Activated CD8-positive, alpha-beta memory T cell treated with anti-CD3 and anti-CD28 coated beads for 1 hour (primary cell): ENCODE measurements around the gene LY6G6D.

Experiments used
- DNase-seq, 2 donors: peaks; one replicate each; pipeline ENCODE4 v3.0.0-alpha.2; 2020; ENCODE audit warnings: low read depth in 1 of 2; ENCODE audit errors: extremely low read depth in 1 of 2

LY6G6D gene

DNA sequence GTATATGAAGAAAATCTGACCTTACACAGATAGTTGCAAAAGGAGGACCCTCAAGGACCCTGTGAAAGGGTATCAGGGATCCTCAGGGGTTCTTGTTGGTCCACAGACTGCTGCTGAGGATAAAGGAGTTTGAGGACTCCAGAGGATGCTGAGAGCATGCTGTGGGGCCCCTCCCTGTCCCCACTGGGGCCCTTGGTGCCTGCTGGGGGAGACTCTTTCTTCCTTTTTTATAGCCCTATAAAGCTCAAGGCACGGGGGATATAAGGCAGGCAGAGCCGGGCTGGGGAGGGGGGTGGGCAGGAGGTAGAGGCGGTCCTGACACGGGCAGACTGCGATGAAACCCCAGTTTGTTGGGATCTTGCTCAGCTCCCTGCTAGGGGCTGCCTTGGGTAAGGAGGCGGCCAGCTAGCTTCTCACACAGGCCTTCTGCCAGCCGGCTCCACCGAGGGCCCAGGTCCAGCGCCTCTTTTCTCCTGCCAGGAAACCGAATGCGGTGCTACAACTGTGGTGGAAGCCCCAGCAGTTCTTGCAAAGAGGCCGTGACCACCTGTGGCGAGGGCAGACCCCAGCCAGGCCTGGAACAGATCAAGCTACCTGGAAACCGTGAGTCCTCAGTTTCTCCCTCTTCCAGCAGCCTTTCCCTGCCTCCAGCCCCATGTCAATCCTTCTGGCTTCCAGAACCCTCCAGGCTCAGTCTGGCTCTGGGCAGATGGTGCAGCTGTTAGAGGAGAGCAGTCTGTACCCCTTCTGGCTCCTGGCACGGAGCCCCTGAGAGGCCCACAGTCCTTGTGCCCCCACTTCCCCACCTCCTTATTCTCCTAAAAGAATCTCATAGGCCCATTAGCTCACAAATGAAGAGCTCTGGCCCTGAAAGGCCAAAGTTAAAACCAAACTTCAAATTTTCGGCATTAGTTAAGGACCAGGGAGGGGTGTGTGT is at the start of gene LY6G6D:
TSS of gene LY6G6D (plus strand) at position 327 of the 937 bp plus-strand sequence. CDS start at position 335, 8 bp downstream.
- no peak for DNase-seq

DNA sequence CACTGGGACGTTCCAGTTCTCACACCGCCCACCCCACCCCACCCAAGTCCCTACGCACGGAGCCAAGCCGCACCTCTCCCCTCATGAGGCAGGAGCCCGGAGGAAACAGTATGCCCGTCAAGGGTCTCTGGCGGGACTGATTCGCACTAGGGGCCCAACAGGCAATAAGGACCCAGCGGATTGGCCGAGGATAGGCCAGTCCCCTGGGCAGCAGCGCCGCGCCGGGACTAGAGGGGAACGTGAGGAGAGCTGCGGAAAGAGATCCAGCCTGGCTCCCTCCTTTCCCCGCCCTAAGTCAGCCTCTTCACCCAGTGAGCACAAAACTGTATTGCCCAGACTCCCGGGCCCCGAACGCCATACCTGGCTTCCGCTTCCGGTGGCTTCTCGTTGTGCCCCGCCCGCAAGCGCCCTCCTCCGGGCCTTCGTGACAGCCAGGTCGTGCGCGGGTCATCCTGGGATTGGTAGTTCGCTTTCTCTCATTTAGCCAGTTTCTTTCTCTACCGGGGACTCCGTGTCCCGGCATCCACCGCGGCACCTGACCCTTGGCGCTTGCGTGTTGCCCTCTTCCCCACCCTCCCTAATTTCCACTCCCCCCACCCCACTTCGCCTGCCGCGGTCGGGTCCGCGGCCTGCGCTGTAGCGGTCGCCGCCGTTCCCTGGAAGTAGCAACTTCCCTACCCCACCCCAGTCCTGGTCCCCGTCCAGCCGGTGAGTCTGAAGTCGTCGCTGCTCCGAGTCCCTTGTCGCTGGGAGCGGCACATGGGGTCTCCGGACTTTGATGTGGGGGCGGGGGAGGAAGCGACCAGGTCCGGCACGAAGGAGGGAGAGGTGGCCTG is 49.4 kb upstream of the LY6G6D start, which contains the start of gene CSNK2B:
TSS of gene CSNK2B (plus strand) at position 580 of the 836 bp plus-strand sequence. CDS start 752 bp downstream, outside the sequence.
- peak; percentile 96 for DNase-seq

DNA sequence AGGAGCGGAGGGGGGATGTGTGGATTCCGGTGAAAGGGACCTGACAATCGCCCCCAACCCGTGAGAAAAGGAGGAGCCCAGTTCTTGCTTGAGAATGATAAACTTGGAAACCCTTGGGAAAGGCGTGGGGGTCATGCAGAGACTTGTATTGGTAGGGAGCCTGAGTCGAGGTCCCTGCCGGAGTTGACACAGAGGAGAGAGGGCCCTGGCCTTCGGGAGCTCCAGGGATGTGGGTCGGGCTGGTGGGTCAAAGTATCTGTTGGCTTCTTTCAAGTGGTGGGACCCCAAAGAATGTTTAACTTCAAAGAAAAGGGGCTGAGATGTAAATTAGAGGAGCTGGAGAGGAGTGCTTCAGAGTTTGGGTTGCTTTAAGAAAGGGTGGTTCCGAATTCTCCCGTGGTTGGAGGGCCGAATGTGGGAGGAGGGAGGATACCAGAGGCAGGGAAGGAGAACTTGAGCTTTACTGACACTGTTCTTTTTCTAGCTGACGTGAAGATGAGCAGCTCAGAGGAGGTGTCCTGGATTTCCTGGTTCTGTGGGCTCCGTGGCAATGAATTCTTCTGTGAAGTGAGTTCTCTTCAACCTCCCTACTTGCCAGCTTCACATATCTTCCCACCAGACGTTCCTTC is 48.7 kb upstream of the LY6G6D start:
- DNase-seq, result no peak

GRCh38 chr6:31669676-31670075 is 45.5 kb upstream of the LY6G6D start, which contains the start of gene LY6G5B:
TSS of gene LY6G5B (plus strand) at chr6:31669976. CDS start at chr6:31670951, 975 bp downstream.
- DNase-seq, result no peak

- no peak for DNase-seq
Measured at GRCh38 chr6:31676322-31676903, 38.7 kb upstream of the LY6G6D start.

- no peak for DNase-seq
Measured at GRCh38 chr6:31676904-31677303, 38.2 kb upstream of the LY6G6D start.

GRCh38 chr6:31677955-31678354 is 37.2 kb upstream of the LY6G6D start:
- DNase-seq, result no peak

GRCh38 chr6:31680226-31681134 is 34.7 kb upstream of the LY6G6D start, which contains the start of gene LY6G5C:
TSS of gene LY6G5C (minus strand) at chr6:31681067. CDS start at chr6:31680373, 694 bp downstream.
- peak in 1 of 2 donors; percentile 25 for DNase-seq

DNA sequence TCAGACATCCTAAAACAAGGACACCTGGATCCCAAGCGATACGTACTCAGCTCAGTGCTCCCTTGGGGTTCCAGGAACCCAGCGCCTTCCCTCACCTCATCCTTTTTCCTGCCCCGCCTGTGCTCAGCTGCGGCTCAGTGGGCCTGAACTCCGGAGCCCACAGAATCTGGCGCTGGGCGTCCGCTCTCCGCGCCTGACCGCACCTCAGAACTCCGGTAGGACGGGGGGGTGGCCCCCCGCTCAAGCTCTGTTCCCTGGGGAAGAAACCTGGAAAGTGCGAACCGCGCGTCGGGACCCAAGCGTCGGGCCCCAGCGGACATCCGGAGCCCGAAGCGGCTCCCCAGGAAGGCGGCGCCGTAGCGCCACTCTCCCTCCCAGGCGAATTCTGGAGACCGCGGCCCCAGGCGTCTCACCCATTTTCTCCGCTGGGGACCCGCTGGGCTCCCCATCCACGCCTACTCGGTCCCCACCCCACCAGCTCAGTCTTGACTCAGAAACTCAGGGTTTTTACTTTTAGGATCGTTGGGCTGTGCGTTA is 33.9 kb upstream of the LY6G6D start:
- DNase-seq, result no peak

GRCh38 chr6:31683591-31683990 is 31.6 kb upstream of the LY6G6D start:
- no peak for DNase-seq

DNA sequence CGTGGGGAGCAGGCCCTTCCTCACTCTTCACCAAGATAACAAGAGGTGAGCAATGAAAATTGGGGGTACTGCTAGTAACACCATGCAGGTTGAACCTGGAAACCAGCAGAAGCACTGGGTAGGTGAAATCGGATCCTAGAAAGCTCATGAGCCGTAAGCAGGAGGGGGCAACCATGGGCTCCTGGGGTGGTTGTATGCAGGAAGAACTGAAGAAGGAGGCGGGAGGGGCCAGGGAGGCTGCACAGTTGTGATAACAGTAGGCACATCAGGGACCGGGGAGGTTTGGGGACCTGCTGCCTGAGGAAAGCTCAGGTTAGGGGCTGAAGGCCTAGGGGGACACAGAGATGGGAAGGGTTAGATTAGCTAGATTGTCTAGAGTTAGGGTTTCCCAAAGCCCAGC is 28.7 kb upstream of the LY6G6D start:
- no peak for DNase-seq

GRCh38 chr6:31687321-31687720 is 27.8 kb upstream of the LY6G6D start:
- no peak for DNase-seq

DNA sequence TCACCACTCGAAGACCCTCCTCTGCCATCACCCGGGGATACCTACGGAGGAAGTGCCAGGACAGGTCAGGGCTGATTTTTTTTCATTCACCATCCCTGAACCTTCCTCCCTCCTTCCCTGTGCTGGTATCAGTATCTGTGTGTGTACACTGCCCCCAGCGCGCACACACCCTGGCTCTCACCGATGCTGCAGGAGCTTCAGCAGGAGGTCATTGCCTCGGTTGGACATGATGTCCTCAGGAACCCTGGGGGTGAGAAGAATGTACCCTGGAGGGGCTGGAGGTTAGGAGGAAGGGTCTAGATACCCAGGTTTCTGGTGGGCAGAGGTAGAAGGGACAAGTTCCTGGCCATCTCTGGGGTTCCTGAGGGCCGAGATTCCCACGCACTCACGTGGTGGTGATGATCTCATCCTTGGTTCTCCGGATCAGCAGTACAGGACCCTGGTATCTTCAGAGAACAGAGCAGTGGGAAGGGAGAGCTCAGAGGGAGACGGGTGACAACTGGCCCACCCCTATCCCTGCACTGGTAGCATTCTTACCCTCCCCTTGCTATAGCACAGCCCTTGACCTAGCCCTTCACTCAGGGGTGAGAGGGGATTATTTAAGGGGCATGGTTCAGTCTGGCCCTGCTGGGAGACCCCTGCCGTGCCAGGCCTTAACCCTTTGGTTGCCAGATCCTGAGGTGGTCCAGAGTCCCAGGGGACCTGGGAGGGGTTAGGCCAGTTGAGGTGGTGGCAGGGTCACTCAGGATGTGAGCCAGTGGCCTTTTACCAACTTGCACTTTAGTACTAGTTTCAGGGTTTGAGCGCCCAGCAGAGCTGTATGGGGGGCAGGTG is 27.1 kb upstream of the LY6G6D start:
- no peak for DNase-seq

- no peak for DNase-seq
Measured at GRCh38 chr6:31689249-31690110, 25.7 kb upstream of the LY6G6D start.

GRCh38 chr6:31690231-31691077 is 24.7 kb upstream of the LY6G6D start:
- DNase-seq, result no peak

GRCh38 chr6:31691078-31691463 is 24.1 kb upstream of the LY6G6D start:
- no peak for DNase-seq
